Stimulated activated CD8-positive, alpha-beta memory T cell treated with anti-CD3 and anti-CD28 coated beads, Interleukin-15, amount 100 ng/mL, for 4 hours (primary cell): ENCODE results near the gene FOXE3.

Experiments
- DNase-seq, 2 donors: peaks; one replicate each; pipeline ENCODE4 v3.0.0-alpha.2; 2020; ENCODE audit warnings: low read depth in 2 of 2

The FOXE3 gene

DNA sequence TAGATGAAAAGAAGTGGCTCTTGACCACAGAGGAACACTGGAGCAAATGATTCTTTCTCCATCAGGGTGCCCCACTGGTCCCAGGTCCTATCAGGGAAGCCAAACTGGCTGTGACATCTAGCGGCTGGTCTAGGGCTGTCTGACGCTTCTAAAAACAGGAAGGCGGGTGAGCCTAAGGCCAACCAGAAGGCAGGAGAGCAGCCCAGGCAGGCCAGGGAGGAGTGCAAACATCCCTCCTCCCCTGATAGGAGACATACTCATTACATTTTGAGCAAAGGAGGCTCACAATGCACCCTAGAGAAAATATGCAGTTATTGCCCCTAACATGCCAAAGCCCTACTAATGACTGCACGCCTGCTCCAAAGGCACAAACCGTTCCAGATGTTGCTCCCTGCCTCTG, 10.4 kb upstream of the FOXE3 start:
- DNase-seq = no peak

DNA sequence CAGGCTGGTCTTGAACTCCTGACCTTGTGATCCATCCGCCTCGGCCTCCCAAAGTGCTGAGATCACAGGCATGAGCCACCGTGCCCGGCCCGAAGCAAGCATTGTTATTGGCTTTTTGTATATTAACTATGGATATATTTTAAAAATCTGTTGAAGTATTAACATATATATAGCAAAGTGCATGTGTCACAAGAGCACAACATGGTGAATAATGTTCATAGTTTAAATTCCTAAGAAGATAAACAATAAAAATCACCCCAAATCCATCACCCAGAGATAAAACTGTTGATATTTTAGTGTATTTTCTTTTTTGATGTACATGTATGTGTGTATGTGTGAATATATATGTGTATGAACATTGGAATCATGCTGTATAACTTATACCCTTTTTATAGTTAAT, 9.1 kb upstream of the FOXE3 start:
- DNase-seq = no peak

DNA sequence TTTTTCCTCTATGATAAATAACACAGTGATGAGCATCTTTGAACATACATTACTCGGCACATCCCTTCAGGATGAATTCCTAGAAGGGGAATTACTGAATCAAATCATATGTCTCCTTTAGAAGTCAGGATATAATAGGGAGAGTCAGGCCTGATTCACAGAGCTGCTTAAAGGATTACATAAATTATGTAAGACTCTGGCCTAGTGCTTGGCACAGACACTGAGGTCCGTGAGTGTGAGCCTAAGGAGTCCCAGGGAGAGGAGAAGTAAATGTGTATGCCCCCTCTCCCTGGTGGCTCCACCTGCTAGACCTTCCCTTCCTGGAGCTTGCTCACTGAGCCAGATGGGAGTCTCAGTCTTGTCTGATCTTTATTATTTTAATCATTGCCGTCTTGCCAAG, 8.6 kb upstream of the FOXE3 start:
- no peak for DNase-seq

DNA sequence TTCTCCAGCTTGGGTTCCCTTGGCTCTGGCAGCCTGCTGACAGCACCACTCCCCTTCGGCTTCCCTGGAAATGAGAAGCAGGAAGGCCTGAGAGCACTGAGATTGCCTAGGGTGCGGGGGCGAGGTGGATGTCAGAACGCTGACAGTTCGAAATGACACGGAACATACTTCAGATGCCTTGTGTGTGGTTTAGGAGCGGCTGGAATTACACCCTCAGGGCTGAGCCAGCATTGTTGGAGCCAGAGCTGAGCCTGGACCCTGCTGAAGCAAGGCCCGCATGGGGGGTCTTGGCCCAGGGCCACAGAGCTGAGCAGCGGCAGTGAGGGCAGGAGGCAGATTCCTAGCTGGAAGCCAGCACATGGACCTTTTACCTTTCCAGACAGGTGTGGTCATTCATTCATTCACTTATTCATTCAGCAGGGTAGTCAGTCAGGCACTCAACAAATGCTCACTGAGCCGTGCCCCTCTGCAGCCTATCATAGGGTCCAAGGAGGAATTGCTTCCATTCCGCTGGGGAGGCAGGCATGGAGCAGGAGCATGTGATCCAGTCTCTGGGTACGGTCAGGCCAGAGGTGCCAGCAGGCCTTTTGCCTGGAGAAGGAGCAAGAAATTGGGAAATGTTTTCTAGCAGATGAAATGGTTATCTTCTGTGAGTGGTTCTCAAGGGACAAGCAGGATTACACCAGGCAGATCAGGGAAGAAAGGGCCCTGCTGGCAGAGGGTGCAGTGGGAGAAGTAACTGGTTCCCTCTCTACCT, 6.6 kb upstream of the FOXE3 start:
- no peak for DNase-seq

DNA sequence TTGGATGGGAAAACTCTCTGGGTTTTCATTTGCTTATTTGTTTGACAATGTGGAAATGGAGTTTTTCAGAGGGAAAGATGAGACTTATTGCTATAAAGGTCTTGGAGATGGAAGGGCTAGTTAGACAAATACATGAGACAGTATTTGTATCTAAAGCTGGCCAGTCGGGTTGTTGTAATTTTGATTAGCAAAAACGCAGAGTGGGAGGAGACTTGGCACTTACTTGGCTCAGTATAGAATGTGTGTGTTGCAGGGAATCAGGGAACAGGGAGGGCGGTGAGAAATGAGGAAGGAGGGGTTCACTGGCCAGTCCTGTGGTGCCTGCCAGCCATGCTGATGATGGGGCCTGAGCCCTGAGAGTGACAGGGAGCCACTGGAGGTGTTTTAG, 6.0 kb upstream of the FOXE3 start:
- DNase-seq = no peak

DNA sequence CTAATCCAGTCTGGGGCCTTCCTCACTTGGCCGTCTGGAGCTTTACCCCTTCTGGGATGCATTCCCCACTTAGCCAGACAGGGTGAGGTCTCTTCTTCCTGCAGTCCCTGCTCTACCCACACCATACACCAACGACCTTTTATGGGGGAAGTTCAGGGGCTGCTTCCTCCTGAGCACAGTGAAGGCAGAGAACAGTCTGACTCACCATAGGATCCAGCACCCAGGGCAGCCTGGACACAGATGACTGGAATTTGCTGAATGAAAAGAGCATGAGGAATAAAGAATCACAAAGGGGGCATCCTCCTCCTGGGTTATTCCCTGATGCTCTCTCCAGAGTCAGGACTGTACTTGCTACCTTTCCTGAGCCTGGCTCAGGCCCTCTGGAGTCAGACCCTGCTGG, 4.6 kb upstream of the FOXE3 start:
- no peak for DNase-seq

DNA sequence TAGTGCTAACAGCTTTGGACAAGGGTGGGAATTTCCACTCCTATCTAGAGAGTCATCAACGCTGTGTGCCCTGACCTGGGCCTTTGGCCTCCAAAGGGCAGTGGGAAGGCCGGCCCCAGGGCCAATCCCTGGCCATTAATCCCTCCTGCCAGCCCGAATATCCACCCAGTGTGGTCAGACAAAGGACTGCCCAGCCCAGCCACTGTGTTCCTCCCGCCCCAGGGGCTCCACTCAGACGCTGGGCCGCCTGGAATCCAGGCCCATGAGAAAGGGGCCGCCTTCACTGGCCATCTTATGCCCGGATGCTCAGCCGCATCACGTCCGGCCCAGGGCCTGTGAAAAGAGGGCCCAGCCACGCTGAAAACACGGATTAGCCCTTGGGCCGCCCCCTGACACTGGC, 3.6 kb upstream of the FOXE3 start:
- no peak for DNase-seq

DNA sequence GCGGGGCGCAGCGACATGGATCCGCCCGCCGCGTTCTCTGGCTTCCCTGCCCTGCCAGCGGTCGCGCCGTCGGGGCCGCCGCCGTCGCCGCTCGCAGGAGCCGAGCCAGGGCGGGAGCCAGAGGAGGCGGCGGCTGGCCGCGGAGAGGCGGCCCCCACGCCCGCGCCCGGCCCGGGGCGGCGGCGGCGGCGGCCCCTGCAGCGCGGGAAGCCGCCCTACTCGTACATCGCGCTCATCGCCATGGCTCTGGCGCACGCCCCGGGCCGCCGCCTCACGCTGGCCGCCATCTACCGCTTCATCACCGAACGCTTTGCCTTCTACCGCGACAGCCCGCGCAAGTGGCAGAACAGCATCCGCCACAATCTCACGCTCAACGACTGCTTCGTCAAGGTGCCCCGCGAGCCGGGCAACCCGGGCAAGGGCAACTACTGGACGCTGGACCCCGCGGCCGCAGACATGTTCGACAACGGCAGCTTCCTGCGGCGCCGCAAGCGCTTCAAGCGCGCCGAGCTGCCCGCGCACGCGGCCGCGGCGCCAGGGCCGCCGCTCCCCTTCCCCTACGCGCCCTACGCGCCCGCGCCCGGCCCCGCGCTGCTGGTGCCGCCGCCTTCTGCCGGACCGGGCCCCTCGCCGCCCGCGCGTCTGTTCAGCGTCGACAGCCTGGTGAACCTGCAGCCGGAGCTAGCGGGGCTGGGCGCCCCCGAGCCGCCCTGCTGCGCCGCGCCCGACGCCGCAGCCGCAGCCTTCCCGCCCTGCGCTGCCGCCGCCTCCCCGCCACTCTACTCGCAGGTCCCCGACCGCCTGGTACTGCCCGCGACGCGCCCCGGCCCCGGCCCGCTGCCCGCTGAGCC, 459 bp downstream of the FOXE3 start:
- no peak for DNase-seq

DNA sequence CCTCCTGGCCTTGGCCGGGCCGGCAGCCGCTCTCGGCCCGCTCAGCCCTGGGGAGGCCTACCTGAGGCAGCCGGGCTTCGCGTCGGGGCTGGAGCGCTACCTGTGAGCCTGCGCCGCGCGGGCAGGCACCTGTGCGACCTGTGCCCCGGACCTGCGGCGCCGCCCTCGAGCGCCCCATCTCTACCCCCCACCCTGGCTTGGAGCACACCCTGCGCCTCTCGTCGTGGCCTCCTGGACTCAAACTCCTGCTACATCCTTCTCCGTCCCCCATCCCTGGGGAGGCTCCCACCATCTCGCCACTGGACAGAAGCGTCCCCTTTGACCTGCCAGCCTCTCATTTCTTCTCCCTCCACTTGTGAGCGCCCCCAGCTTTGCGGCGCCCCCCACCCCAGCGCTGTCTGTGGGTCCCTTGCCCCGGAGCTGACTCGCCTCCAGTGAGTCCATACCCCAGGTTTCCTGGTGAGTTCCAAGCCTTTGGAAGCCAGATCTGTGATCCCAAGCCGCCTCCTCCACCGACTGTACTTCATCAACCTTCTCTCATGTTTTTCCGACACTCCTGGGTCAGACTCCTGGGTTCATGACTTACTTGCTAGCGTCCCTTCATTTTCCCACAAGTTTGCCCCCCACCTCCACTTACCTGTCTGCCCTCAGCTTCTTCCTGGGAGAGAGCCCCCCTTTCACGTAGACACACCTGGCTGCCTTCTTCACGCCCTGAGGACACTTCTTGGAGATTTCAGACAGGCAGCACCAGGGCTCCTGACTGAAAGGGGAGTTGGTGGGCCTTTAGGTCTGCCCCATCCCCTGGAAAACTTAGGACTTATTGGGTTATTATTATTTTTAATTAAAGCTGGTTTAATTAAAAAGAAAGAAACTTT, 1.3 kb downstream of the FOXE3 start:
- DNase-seq = no peak

DNA sequence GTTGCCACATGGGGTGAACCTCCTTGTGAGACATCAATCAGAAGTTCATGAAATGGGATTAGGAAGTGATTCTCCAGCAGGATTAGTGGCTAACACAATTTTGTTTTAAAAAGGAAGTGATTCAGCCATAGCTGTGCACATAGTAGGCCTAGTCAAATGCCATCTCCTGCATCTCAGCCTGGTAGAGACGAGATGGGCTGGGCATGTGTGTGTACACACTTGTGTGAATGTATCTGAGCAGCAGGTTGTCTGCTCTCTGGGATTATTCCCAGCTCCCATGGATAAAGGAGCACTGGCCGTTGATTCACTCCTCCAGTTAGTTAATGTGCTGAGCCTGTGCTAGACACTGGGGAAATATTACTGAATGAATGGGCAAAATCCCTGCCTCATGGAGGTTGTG, 2.0 kb downstream of the FOXE3 start:
- DNase-seq = no peak

DNA sequence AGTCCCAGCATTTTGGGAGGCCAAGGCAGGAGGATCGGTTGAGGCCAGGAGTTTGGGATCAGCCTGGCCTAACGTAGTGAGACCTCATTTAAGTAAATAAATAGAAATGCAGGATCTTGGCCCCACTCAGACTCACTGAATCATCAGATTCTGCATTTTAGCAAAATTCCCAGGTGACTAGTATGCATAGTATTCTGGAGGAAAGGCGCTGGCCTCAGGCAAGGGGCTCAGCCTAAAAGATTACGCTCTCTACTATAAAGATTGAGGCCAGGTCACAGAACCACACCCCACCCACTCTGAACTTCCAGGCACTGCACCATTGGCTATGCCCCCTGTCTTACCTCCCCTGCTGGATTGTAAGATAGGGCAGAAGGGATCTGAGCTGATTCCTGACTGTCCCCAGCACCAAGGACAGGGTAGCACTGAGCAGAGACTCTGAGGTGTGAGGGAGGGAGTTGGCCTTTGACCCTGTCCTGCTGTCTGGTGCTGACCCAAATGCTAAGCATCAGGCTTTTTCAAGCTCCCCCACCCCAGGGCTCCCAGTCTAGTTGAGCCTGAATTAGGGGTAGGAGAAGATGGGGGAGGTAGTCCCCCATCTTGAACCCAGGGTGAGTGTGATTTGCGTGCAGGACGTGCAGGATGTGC, 2.7 kb downstream of the FOXE3 start:
- no peak for DNase-seq

DNA sequence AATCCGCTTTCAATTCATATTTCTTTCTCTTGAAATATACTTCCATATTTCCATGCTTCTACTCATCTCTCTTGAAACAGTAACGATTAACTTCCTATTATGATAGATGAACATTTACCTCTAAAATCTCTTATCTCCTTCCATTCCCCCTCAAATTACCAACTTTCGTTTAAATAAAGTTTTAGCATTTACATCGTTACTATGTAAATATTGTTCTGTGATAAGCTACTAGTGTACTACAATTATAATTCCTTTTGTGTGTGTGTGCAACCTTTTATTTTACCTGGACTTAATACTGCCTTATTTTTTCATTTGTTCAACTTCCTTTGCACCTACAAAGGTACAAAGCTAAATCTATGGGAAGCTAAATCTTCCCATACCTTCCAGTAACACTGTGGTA, 4.5 kb downstream of the FOXE3 start:
- no peak for DNase-seq

DNA sequence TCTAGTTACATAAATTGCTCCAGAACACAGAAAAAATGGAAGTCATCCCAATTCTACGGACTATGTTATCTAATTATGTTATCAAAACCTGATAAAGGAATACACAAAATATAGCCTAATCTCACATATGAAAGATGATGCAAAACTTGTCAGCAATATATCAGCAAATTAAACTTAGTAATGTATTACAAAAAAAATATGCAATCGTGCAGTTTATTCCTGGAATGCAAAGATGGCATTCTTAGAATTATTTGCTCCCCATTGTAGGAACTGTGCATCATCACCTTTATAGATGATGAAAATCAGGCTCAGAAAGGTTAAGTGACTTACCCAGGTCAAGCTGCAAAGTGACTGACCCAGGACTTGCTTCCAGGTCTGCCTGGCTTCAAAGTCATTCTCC, 7.8 kb downstream of the FOXE3 start:
- no peak for DNase-seq

DNA sequence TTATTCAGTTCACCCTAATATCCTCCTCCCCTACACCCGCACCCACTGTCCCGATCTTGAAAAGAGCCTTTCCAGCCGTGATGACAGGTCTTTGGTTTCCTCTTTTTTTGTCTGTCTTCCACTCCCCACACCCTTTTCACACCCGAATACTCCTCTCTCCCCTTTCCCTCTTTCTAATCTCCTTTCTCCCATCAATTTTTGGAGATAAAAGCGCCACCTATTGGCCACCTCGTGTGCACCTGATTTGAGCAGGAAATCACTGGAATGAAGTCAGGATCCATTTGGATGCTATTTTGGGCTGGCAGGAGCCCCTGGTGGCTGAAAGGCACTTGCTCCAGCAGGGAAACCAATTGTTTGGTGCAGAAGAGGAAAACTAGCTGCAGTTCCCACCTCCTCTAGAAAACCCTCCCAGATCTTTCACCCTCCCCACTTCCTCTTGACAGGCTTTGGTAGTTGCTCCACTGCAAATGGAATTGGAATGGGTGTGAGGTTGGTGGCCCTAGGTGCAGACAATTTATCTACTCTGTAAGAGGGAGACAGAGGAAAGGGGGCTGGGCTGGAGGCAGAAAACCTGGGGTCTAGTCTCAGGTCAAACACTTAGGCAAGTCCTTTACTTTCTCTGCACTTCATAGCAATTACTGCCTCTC, 8.4 kb downstream of the FOXE3 start:
- DNase-seq = no peak

DNA sequence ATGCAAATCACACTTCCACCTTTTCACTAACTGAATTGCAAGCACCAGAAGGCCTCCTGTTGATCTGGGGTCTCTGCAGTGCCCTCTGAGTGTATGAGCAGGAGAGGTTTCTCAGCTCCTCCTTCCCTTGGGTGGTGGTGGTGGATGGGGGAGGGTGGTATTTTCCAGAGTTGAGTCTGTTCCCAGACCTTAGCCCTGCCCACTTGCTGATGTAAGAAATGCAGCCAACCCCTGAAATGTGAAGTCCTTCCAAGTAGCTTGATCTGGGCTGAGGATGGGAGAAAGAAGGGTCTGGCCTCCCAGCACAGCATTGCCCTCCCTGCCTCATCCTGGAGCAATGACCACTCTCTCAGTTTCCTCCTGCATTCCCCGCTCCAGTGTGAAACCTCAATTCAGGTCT, 15.4 kb downstream of the FOXE3 start:
- DNase-seq = no peak

DNA sequence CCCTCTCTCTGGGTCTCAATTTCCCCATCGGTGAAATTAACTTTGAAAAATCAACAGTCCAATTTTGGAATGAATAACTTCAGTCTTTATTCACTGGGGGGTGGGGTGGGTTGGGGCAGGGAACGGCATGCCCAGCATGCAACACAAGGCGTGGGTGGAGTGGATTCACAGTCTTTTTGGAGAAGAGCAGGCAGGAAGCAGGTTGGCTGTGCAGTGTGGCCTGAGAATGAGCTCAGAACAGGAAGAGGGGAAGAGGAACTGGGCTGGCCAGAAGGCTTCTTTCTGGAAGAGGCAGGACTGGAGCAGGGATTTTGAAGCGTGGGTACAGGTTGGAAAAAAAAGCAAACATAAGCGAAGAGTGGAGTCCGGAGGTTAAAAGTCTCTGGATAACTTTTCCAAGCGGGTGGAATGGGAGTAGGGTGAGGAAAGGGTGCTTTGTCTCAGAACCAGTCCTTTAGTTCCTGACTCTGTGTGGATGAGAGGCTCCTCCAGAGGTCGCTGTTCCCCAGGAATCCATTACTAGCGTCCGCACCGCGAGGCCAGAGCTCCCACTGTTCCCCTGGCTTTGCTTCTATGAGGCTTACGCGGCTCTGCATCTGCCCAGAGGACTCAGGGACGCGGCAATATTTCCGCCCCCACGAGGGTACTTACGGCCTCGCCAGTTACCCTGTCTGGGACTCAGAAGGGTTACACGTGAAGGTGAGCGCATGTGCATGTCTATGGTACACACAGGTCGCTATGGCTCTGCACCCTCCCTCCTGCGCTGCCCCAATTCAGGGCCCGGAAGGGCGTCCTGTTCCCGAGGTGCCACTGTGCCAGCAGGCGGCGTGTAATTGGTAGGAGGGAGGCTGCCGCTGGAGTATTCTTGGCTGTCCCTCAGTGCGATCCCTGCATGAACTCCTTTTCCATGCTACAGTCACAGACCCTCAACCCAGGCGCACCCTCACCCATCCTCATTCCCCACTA, 16.3 kb downstream of the FOXE3 start:
- no peak for DNase-seq

DNA sequence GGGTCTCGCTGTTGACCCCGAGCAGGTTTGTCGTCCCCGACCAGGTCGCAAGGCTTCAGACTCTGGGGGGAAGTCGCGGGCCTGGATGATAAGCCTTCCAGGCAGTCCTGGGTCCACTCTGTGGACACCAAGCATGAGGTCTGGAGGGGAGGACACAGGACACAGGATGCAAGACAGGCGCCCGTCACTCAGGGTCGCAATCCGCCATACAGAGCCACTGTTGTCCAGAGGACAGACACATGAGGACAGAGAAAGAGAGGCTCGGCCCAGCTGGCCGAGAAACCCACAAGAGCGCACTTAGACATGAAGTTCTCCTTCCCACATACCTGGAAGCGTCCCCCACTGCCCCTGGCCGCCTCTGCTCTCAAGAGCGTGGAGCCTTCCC, 16.9 kb downstream of the FOXE3 start:
- DNase-seq = no peak

DNA sequence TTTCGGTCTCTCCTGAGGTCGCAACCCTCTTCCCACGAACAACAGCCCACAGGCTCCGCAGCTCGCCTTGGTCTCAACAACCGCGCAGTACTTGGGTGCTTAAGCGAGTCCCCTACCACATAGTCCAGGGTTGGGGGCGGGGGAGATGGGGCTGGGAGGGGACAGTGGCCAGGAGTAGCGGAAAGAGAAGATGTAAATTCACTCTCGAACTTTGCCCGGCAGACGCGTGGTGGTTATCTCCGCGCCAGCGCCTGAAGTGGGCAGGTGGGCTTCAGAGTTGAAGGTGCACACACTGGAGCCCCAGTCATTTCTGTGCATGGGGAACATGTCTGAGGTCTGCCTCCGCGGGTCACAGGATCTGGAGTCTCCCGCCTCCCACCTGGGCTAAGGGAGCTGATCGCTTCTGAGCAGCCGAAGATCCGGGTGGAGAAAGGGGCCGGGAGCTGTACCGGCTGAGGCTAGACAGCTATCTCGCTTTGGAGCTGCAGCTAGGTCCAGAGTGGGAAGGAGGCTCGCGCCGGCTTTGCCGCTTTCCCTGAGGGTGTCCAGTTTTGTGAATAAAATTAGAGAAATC, 17.5 kb downstream of the FOXE3 start:
- no peak for DNase-seq

DNA sequence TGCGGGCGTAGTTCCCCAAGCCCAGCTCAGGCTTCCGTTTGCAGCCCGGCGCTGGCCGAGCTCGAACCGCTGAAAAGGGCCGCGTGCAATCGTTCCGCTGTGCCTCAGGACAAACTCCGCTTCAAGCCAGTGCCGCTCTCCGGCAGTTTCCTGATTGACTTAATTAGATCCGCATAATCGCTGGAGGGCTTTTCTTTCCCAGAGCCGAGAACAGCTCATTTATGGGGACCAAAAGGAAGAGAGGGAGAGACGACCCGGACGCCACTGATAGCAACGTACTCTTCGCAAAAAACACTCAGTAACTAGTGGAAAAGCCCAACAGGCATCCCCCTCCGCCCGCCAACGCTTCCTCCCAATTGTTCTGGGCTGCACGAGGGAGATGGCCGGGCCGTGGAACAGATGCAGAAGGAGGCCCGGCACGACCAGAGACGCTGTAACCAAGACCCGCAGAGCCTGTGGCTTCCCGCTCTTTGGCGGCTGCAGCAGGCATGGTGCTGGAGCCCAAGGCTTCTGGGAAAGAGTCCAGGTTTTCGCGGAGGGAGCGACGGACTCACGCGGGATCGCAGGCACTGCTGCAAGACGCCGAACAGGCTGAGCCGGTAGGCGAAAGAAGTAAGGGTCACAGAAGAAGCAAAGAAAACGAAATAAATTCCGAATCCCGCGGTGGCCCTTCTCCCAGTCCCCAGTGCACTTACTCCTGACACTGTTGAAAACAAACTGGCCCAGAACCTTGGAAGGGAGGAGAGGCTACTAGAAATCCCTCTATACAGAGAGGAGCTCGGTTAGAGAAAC, 18.2 kb downstream of the FOXE3 start:
- DNase-seq = no peak
